HCT116 (cell line): ENCODE measurements around the gene GPC4. TPM values are rescaled to one million over a fixed set of nuclear protein-coding genes. Genes with fewer than 3 reads are reported as not detected.

ENCODE experiments used
- ATAC-seq: fragments of 200-7000 bp; cut with Tn5 transposase; 2 replicates; pipeline ENCODE4 v1.9.1; 2020; ENCODE audit warnings: mild to moderate bottlenecking, moderate library complexity
- BruUV-seq: library from RNA; stranded (reverse); fragments of 400-500 nt; replicated peaks from 2 replicates; lab custom pipeline; 2021; lab: Mats Ljungman, UMichigan
- CTCF ChIA-PET: fragments of 300-600 bp; sonication (Branson Sonifier 250); formaldehyde crosslinking; loops from one replicate; lab custom pipeline; 2021; ENCODE audit warnings: antibody characterized with exemption; lab: Charles Lee
- POLR2A ChIA-PET: fragments of 300-600, 350-600 bp; sonication (Branson Sonifier 250); formaldehyde crosslinking; loops from one replicate; lab custom pipeline; 2021; ENCODE audit warnings: antibody characterized with exemption; lab: Charles Lee
- RAD21 ChIA-PET, 2 experiments: fragments of 300-600 bp; sonication (Branson Sonifier 250); formaldehyde crosslinking; loops; one replicate each; lab custom pipeline; 2023; ENCODE audit warnings: low total read pairs in 2 of 2; ENCODE audit not compliant: uncharacterized antibody in 2 of 2, unreplicated experiment in 2 of 2, low non-redundant PET in 1 of 2; lab: Charles Lee
- DNase-seq: peaks from one replicate; pipeline ENCODE4 v3.0.0-alpha.2; 2010; ENCODE audit warnings: low read depth, low spot score
- H2AFZ ChIP-seq: fragments of 200-600 bp; shearing (Covaris generic), sonication (generic); 2 replicates; pipeline ENCODE4 v1.6.1; 2017; ENCODE audit warnings: low read depth, mixed run types, mixed read lengths, antibody characterized with exemption, low read length; ENCODE audit not compliant: poor library complexity, severe bottlenecking
- H3K27ac ChIP-seq: 2 replicates; pipeline ENCODE4 v1.5.1; 2012; ENCODE audit warnings: low read depth, low read length
- H3K27me3 ChIP-seq: fragments of 200-600 bp; sonication (generic); 2 replicates; pipeline ENCODE4 v1.6.1; 2016; ENCODE audit warnings: mixed run types, low read length, mixed read lengths; ENCODE audit not compliant: insufficient read depth
- H3K36me3 ChIP-seq, 2 experiments: fragments of 200-500 bp in 1 of 2; fragments of 200-600 bp in 1 of 2; sonication (Bioruptor generic) in 1 of 2; sonication (generic) in 1 of 2; 2 replicates each; pipeline versions ENCODE4 v1.5.1 to v1.6.1; 2014 to 2016; ENCODE audit warnings: low read length in 2 of 2, inconsistent platforms in 1 of 2, mixed read lengths in 1 of 2, mixed run types in 1 of 2; ENCODE audit not compliant: insufficient read depth in 2 of 2, control insufficient read depth in 1 of 2
- H3K4me1 ChIP-seq, 2 experiments: fragments of 200-600 bp in 1 of 2; sonication (generic) in 1 of 2; 2 replicates each; pipeline versions ENCODE4 v1.5.1 to v1.6.1; 2012 to 2017; ENCODE audit warnings: low read length in 2 of 2, inconsistent platforms in 1 of 2, mild to moderate bottlenecking in 1 of 2, mixed read lengths in 1 of 2, mixed run types in 1 of 2, moderate library complexity in 1 of 2; ENCODE audit not compliant: insufficient read depth in 2 of 2, control insufficient read depth in 1 of 2
- H3K4me2 ChIP-seq: fragments of 200-600 bp; sonication (generic); 2 replicates; pipeline ENCODE4 v1.6.1; 2017; ENCODE audit warnings: mixed run types, low read length, mixed read lengths
- H3K4me3 ChIP-seq, 2 experiments: fragments of 200-600 bp in 1 of 2; sonication (generic) in 1 of 2; replicated peaks in 1 of 2; 2 replicates each; pipeline ENCODE4 v1.5.1; 2011 to 2016; ENCODE audit warnings: low read length in 2 of 2, control low read depth in 1 of 2, low read depth in 1 of 2, mild to moderate bottlenecking in 1 of 2, mixed read lengths in 1 of 2, mixed run types in 1 of 2
- H3K79me2 ChIP-seq: fragments of 200-600 bp; sonication (generic); 2 replicates; pipeline ENCODE4 v1.6.1; 2017; ENCODE audit warnings: mild to moderate bottlenecking, mixed run types, low read length, moderate library complexity, mixed read lengths; ENCODE audit not compliant: insufficient read depth
- H3K9ac ChIP-seq: fragments of 200-600 bp; sonication (generic); 2 replicates; pipeline ENCODE4 v1.6.1; 2016; ENCODE audit warnings: low read length, mixed read lengths
- H3K9me2 ChIP-seq: fragments of 200-600 bp; sonication (generic), shearing (Covaris generic); 2 replicates; pipeline ENCODE4 v1.6.1; 2017; ENCODE audit warnings: mixed run types, mild to moderate bottlenecking, moderate library complexity; ENCODE audit not compliant: insufficient read depth
- H3K9me3 ChIP-seq, 2 experiments: fragments of 200-500 bp in 1 of 2; fragments of 200-600 bp in 1 of 2; sonication (Bioruptor generic) in 1 of 2; sonication (generic) in 1 of 2; 2 replicates each; pipeline ENCODE4 v1.6.1; 2014 to 2017; ENCODE audit warnings: low read length in 2 of 2, mixed read lengths in 2 of 2, inconsistent platforms in 1 of 2, low read depth in 1 of 2, mild to moderate bottlenecking in 1 of 2, mixed run types in 1 of 2, moderate library complexity in 1 of 2; ENCODE audit not compliant: control insufficient read depth in 1 of 2, insufficient read depth in 1 of 2
- H4K20me1 ChIP-seq: fragments of 200-600 bp; sonication (generic), shearing (Covaris generic); 2 replicates; pipeline ENCODE4 v1.6.1; 2017; ENCODE audit warnings: mixed run types, mild to moderate bottlenecking, moderate library complexity; ENCODE audit not compliant: insufficient read depth
- ATF3 ChIP-seq: IDR thresholded peaks from 2 replicates; pipeline ENCODE4 v1.6.1; 2012
- EGR1 ChIP-seq: IDR thresholded peaks from 2 replicates; pipeline ENCODE4 v1.6.1; 2012; ENCODE audit warnings: low read depth
- ELF1 ChIP-seq: IDR thresholded peaks from 2 replicates; pipeline ENCODE4 v1.6.1; 2012; ENCODE audit warnings: low read depth, borderline replicate concordance
- EZH2 ChIP-seq: fragments of 200-600 bp; sonication (generic); IDR thresholded peaks from 2 replicates; pipeline ENCODE4 v1.6.1; 2017; ENCODE audit warnings: antibody characterized with exemption, mixed run types
- EZH2phosphoT487 ChIP-seq: fragments of 200-600 bp; IDR thresholded peaks from 2 replicates; pipeline ENCODE4 v1.6.1; 2018; ENCODE audit warnings: antibody characterized with exemption, borderline replicate concordance
- FOSL1 ChIP-seq: IDR thresholded peaks from 2 replicates; pipeline ENCODE4 v1.6.1; 2012; ENCODE audit warnings: low read depth
- SP1 ChIP-seq: IDR thresholded peaks from 2 replicates; pipeline ENCODE4 v1.6.1; 2012; ENCODE audit warnings: low read depth
- TCF7L2 ChIP-seq: IDR thresholded peaks from 2 replicates; pipeline ENCODE4 v1.7.0; 2011; ENCODE audit warnings: borderline replicate concordance, inconsistent platforms; ENCODE audit not compliant: insufficient read depth, insufficient read length; ENCODE audit errors: extremely low read depth
- intact Hi-C: fragments of 100-400 bp; cut with micrococcal nuclease; formaldehyde crosslinking; loops from 2 replicates; pipeline ENCODE4 v1.10.0; 2022
- total RNA-seq: library from RNA; stranded (reverse); gene quantifications from one replicate; pipeline ENCODE4 v1.2.1, GENCODE V29; 2021; ENCODE audit not compliant: unreplicated experiment
- TF ChIP-seq, protein P1 (sequence below): IDR thresholded peaks from 2 replicates; pipeline ENCODE4 v1.6.1; 2012; ENCODE audit warnings: low read depth

Gene GPC4
- total RNA-seq, 1 experiment from 2014 or later, result 9.7 TPM

DNA sequence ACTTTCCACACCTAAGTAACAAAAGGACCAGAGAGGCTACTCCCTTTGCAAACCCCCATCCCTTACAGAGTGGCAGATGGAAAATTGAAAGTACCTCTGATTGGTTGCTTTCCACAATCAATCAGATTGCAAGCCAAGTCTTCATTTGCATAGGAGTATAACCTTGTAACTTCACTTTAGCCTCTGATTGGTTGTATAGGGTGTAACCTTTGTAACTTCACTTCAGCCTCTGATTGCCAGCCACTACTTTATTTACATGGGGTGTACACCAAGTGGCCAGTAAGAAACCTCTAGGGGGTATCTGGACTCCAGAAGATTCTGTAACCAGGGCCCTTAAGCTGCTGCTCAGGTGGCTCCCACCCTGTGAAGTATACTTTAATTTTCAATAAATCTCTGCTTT lies 48.6 kb downstream of the GPC4 start:
- POLR2A ChIA-PET, result no interaction called here
- no peak overlapping the region for H3K4me3 ChIP-seq
- H3K9me3 ChIP-seq, result no peaks in the 10 kb centered on the region
- no peak overlapping the region for H2AFZ ChIP-seq
- no peak overlapping the region for H3K9ac ChIP-seq
- no peak for ATAC-seq
- no peak overlapping the region for H3K27ac ChIP-seq
- no peaks in the 10 kb centered on the region for H3K79me2 ChIP-seq
- no peaks in the 10 kb centered on the region for H3K9me2 ChIP-seq
- no peaks in the 10 kb centered on the region for H3K36me3 ChIP-seq
- H3K4me1 ChIP-seq, result no peaks in the 10 kb centered on the region
- H4K20me1 ChIP-seq, result no peaks in the 10 kb centered on the region
- CTCF ChIA-PET, result no interaction called here
- intact Hi-C loops, result no loop called here
- BruUV-seq, result no TSS peak
- DNase-seq, result no peak
- no peak overlapping the region for H3K4me2 ChIP-seq
- TF ChIP-seq EGR1 (no peak), FOSL1 (no peak), ATF3 (no peak), TCF7L2 (no peak), SP1 (no peak), EZH2 (no peak), ELF1 (no peak), EZH2phosphoT487 (no peak)
- TF ChIP-seq, protein P1, sequence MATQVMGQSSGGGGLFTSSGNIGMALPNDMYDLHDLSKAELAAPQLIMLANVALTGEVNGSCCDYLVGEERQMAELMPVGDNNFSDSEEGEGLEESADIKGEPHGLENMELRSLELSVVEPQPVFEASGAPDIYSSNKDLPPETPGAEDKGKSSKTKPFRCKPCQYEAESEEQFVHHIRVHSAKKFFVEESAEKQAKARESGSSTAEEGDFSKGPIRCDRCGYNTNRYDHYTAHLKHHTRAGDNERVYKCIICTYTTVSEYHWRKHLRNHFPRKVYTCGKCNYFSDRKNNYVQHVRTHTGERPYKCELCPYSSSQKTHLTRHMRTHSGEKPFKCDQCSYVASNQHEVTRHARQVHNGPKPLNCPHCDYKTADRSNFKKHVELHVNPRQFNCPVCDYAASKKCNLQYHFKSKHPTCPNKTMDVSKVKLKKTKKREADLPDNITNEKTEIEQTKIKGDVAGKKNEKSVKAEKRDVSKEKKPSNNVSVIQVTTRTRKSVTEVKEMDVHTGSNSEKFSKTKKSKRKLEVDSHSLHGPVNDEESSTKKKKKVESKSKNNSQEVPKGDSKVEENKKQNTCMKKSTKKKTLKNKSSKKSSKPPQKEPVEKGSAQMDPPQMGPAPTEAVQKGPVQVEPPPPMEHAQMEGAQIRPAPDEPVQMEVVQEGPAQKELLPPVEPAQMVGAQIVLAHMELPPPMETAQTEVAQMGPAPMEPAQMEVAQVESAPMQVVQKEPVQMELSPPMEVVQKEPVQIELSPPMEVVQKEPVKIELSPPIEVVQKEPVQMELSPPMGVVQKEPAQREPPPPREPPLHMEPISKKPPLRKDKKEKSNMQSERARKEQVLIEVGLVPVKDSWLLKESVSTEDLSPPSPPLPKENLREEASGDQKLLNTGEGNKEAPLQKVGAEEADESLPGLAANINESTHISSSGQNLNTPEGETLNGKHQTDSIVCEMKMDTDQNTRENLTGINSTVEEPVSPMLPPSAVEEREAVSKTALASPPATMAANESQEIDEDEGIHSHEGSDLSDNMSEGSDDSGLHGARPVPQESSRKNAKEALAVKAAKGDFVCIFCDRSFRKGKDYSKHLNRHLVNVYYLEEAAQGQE, result no peak
- RAD21 ChIA-PET, result no interaction called here
- no peaks in the 10 kb centered on the region for H3K27me3 ChIP-seq
